Retinal pigment epithelial cell (primary cell): Measurements from ENCODE around the gene BMAL2.

Source experiments
- DNase-seq: peaks from one replicate; pipeline ENCODE4 v3.0.0-alpha.2; 2010; ENCODE audit warnings: low read depth
- H3K4me3 ChIP-seq: 2 replicates; pipeline ENCODE4 v1.5.1; 2011; ENCODE audit warnings: mild to moderate bottlenecking, low read length, control low read depth, moderate library complexity
- TF ChIP-seq, protein P1 (sequence below): conservative IDR thresholded peaks from 2 replicates; pipeline ENCODE4 v1.5.1; 2011; ENCODE audit warnings: low read depth, low read length, control low read depth, inconsistent platforms

The BMAL2 gene

DNA sequence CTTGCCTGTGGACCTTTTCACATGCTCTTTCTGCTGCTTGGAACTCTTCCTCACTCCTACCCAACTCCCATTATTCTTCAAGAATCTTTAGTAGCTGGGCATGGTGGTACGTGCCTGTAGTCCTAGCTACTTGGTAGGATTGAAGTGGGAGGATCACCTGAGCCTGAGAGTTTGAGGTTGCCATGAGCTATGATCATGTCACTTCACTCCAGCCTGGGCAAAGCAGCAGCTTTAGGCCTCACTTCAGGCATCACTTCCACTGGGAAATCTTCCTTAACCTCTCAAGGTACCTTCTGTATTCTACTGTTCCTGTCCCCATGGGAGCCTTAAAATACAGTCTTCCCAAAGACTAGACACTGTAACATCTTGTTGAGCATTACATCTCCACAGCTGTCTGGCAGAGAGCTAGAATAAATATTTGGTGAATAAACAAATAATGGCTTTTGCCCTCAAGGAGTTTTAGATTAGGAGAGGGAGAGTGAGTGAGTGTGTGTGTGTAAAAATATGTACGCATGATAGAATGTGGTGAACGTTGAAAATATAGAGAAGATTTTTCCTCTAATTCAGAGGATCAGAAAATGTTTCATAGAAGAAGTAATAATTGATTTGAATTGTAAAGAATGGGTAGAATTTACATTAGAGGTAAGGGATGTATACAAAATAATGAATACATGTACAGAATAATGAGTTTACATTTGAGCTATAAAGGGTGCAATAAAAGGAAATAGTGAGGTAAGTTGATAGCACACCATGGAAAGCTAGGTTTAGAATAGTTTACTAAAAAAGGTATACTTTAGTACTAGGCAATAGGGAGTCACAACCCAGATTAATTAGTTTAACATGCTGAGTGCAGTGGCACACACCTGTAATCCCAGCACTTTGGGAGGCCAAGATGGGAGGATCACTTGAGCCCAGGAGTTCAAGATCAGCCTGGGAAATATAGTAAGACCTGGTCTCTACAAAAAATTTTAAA is 29.2 kb upstream of the BMAL2 start:
- DNase-seq, result no peak
- H3K4me3 ChIP-seq, result no peak overlapping the region
- TF ChIP-seq, protein P1, sequence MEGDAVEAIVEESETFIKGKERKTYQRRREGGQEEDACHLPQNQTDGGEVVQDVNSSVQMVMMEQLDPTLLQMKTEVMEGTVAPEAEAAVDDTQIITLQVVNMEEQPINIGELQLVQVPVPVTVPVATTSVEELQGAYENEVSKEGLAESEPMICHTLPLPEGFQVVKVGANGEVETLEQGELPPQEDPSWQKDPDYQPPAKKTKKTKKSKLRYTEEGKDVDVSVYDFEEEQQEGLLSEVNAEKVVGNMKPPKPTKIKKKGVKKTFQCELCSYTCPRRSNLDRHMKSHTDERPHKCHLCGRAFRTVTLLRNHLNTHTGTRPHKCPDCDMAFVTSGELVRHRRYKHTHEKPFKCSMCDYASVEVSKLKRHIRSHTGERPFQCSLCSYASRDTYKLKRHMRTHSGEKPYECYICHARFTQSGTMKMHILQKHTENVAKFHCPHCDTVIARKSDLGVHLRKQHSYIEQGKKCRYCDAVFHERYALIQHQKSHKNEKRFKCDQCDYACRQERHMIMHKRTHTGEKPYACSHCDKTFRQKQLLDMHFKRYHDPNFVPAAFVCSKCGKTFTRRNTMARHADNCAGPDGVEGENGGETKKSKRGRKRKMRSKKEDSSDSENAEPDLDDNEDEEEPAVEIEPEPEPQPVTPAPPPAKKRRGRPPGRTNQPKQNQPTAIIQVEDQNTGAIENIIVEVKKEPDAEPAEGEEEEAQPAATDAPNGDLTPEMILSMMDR, result no peak

DNA sequence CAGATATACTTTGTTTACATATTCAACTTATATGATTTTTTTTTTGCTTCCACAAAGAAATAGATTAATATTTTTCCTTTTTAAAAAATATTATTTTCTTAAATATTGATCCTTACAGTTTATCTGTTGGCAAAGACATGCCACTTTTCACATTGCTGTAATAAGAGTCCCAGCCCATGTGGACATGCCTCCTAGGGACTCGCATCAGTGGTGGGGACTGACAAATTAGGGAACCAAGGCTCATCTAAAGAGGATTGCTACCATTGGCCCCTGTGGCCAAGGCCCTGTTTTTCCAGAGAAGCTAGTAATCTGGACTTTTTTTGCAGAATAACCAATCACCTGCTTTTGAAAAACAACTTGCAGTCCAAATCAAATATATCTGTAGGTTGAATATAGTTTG is 27.8 kb upstream of the BMAL2 start:
- TF ChIP-seq, protein P1, result no peak
- H3K4me3 ChIP-seq, result no peak overlapping the region
- DNase-seq, result no peak

DNA sequence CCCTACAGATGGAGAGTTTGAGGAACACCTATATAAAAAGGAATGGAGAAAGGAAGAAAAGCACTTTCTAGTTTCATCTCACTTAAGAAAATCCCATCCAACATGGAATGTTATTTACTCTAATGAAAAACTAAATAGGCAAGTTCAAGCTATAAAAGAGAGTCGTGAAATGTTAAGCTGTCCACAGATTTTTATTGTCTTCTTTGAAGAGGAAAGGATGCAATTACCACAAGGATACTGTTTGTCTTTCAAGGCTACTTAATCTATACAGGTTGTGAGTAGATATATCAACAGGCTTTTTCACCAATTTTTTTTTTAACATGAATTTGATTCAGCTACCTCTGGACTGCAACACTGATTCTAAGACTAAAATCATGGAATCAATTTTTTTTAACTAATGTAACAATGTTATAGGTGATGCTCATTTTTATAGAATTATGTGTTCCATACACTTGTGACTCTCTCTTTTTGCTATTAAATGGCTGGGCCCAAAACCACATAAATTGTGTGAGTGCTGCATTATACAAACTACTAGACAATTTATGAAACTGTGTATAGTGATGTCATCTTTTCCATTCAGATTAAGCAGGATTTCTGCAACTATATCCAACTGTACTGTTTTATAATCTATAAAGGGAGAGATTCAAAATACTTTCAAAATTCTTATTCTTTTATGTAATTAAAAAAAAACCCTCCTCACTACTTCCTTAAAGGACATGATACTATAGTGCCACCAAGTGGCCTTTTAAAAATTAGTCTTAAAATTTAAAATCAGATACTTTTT is 26.8 kb upstream of the BMAL2 start:
- no peak overlapping the region for H3K4me3 ChIP-seq
- TF ChIP-seq, protein P1, result peak; percentile 25
- no peak for DNase-seq

DNA sequence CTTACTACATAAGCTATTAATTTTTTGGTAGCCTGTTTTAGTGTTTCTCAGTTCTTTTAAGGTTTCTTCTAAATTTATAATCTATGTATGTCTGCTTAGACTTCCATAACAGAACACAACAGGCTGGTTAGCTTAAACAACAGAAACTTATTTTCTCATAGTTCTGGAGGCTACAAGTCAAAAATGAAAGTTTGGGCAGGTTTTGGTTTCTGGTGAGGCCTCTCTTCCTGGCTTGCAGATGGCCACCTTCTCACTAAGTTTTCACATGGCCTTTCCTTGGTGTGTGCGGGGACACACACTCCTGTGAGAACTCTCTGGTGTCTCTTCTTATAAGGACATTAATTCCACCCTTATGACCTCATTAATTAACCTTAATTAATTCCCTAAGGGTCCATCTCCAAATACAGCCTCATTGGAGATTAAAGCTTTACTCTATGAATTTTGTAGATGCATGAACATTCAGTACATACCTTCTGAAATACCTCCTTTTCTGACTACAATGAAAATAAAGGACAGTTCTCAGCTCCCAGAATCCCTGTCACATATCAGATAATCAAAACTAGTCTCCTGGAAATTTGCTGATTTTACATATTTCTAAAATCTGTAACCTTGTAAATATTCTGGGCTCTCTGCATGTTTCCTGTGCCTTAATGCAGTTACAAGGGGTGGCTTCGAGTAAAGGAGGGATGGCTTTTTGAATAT is 23.2 kb upstream of the BMAL2 start:
- no peak for DNase-seq
- no peak overlapping the region for H3K4me3 ChIP-seq
- TF ChIP-seq, protein P1, result no peak

DNA sequence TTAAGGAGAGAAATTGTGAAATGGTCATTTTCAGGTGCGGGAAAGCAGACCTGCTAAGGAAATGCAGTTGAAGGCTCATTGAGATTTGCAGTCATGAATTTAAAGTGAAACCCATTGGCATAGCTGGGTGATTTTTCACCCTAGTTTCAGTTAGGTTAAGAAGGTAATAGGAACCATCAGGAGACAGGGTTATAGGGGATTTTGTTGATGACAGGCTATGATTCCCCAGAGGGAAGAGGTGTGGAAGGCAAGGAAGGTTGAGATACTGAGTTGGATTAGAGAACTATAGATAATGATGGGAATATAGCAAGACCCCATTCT is 22.7 kb upstream of the BMAL2 start:
- H3K4me3 ChIP-seq, result no peak overlapping the region
- DNase-seq, result no peak
- TF ChIP-seq, protein P1, result no peak

DNA sequence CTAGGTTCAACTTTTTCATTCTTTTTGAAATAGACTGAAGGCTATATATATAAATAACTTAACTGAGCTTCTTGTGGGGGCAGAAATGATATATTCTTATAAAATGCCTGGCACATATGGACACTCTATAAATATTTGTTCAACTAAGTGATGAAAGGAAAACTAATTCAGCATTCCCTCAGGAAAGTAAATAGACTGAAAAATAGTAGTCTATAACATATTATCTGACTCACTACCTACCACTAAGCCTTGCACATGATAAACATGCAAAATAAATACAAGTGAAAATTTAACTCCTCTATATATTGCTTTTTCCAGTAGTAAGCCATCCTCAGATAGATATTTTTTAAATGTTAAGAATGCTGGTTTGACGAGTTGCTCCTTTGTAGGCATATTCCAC is 15.7 kb upstream of the BMAL2 start:
- no peak for DNase-seq
- no peak overlapping the region for H3K4me3 ChIP-seq
- TF ChIP-seq, protein P1, result no peak
